Natural killer cell (primary cell): ENCODE measurements around the gene LDLRAD4. TPM values are rescaled to one million over a fixed set of nuclear protein-coding genes. Genes with fewer than 3 reads are reported as not detected.
A peak's percentile ranks its signal among the peaks of the same experiment; 100 is the strongest.

Experiments
- ATAC-seq, 3 donors: fragments of 150-1000 bp in 2 of 3; fragments of 200-7000 bp in 1 of 3; cut with Tn5 transposase; 1 replicate in 1 of 3; 2 replicates in 2 of 3; pipeline ENCODE4 v1.10.0; 2021; ENCODE audit warnings: mild to moderate bottlenecking in 2 of 3, moderate library complexity in 2 of 3
- DNase-seq, 2 donors: peaks; one replicate each; pipeline versions ENCODE4 v3.0.0 to v3.0.0-alpha.2; 2013 to 2021; ENCODE audit warnings: mixed read lengths in 1 of 2
- H3K27ac ChIP-seq: one replicate; pipeline ENCODE4 v1.5.1; 2013; ENCODE audit warnings: mild to moderate bottlenecking, low read length
- H3K27me3 ChIP-seq: one replicate; pipeline ENCODE4 v1.6.1; 2013; ENCODE audit warnings: low read length; ENCODE audit not compliant: control insufficient read depth, insufficient read depth
- H3K36me3 ChIP-seq: one replicate; pipeline ENCODE4 v1.6.1; 2013; ENCODE audit warnings: low read length; ENCODE audit not compliant: control insufficient read depth, insufficient read depth
- H3K4me1 ChIP-seq: one replicate; pipeline ENCODE4 v1.6.1; 2013; ENCODE audit warnings: low read length; ENCODE audit not compliant: control insufficient read depth, insufficient read depth
- H3K4me3 ChIP-seq: one replicate; pipeline ENCODE4 v1.5.1; 2013; ENCODE audit warnings: low read length
- H3K9me3 ChIP-seq: one replicate; pipeline ENCODE4 v1.6.1; 2013; ENCODE audit warnings: low read length; ENCODE audit not compliant: control insufficient read depth, insufficient read depth
- H3K27ac Mint-ChIP-seq, 2 donors: one replicate each; pipeline ENCODE4 v1.8.0; 2022; ENCODE audit warnings: mild to moderate bottlenecking in 2 of 2, mixed read lengths in 2 of 2, moderate library complexity in 1 of 2
- H3K27me3 Mint-ChIP-seq, 2 donors: one replicate each; pipeline ENCODE4 v1.8.0; 2022; ENCODE audit warnings: low read depth in 2 of 2, mixed read lengths in 2 of 2
- H3K36me3 Mint-ChIP-seq: one replicate; pipeline ENCODE4 v1.8.0; 2022; ENCODE audit warnings: mixed read lengths
- H3K4me1 Mint-ChIP-seq, 2 donors: one replicate each; pipeline ENCODE4 v1.8.0; 2022; ENCODE audit warnings: mixed read lengths in 2 of 2
- H3K4me3 Mint-ChIP-seq: one replicate; pipeline ENCODE4 v1.8.0; 2022; ENCODE audit warnings: mild to moderate bottlenecking, moderate library complexity, mixed read lengths
- H3K9me3 Mint-ChIP-seq, 2 donors: one replicate each; pipeline ENCODE4 v1.8.0; 2022; ENCODE audit warnings: mixed read lengths in 2 of 2
- CTCF ChIP-seq: fragments of 200-600 bp; IDR thresholded peaks from one replicate; pipeline ENCODE4 v1.8.0; 2022; ENCODE audit warnings: antibody characterized with exemption
- WGBS: methylation state at CpG from one replicate; pipeline ENCODE4 v1.1.7; 2013; ENCODE audit warnings: missing lambda C conversion rate; ENCODE audit not compliant: insufficient coverage; 5-methylcytosine and 5-hydroxymethylcytosine counted together
- intact Hi-C: fragments of 100-400 bp; cut with micrococcal nuclease; formaldehyde crosslinking; loops from one replicate; pipeline ENCODE4 v1.14.2; 2022
- total RNA-seq, 4 donors: library from RNA; stranded (reverse); fragments of 120-200 nt in 1 of 4; gene quantifications; one replicate each; pipeline versions ENCODE4 v1.2.3 to v1.2.4, GENCODE V29; 2013 to 2022

Gene LDLRAD4
- total RNA-seq, 3 donors from 2014 or later (not counting 1 experiment from before 2014, with no cell fraction given) = 24.0 to 36.3 (median 29.2) TPM

- Mint-ChIP-seq H3K27me3 (no peaks in the 10 kb centered on the region), H3K27ac (no peak overlapping the region), H3K4me1 (peaks cover 23 to 48% of the 10 kb centered on the region in 2 donors), H3K36me3 (no peaks in the 10 kb centered on the region), H3K9me3 (no peaks in the 10 kb centered on the region), H3K4me3 (no peak overlapping the region)
- intact Hi-C loops = no loop called here
- Histone ChIP-seq H3K27me3 (no peaks in the 10 kb centered on the region), H3K4me3 (no peak overlapping the region), H3K9me3 (no peaks in the 10 kb centered on the region), H3K4me1 (peaks cover 17% of the 10 kb centered on the region), H3K27ac (no peak overlapping the region), H3K36me3 (no peaks in the 10 kb centered on the region)
- no peak for TF ChIP-seq CTCF
- no peak for DNase-seq
- WGBS = 91% methylated on average over 1 of the region's 1 CpG
- no peak for ATAC-seq
Measured at GRCh38 chr18:13587001-13587400, 368.4 kb downstream of the LDLRAD4 start.

- 98% methylated on average over 3 of the region's 3 CpGs for WGBS
- Histone ChIP-seq H3K4me3 (no peak overlapping the region), H3K9me3 (no peaks in the 10 kb centered on the region), H3K36me3 (no peaks in the 10 kb centered on the region), H3K27me3 (no peaks in the 10 kb centered on the region), H3K4me1 (peaks cover 17% of the 10 kb centered on the region), H3K27ac (no peak overlapping the region)
- Mint-ChIP-seq H3K27me3 (no peaks in the 10 kb centered on the region), H3K36me3 (no peaks in the 10 kb centered on the region), H3K4me1 (peaks cover 27 to 50% of the 10 kb centered on the region in 2 donors), H3K9me3 (no peaks in the 10 kb centered on the region), H3K27ac (no peak overlapping the region), H3K4me3 (no peak overlapping the region)
- TF ChIP-seq CTCF = no peak
- no peak for DNase-seq
- no peak for ATAC-seq
- intact Hi-C loops = no loop called here
Measured at GRCh38 chr18:13587477-13587876, 368.9 kb downstream of the LDLRAD4 start.

DNA sequence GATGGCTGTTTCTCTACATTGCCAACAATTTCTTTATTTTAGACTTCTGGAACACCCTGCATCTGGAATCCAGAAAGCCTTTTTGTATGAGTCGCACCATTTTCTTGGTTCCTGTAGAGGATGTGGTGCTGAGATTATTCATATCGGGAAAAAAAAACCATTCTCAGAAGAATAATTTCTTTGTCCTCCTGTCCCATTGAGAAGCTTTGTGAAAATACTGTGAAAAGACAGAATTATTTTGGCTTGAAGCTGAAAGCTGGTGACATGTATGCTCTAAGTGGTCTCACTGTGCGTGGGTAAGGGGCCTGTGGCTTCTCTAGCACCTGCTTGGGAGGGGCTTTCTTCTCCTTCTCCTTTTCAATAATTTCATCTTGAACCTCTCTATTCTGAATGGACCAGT is 369.4 kb downstream of the LDLRAD4 start:
- Mint-ChIP-seq H3K4me3 (no peak overlapping the region), H3K4me1 (peaks cover 27 to 50% of the 10 kb centered on the region in 2 donors), H3K36me3 (no peaks in the 10 kb centered on the region), H3K9me3 (no peaks in the 10 kb centered on the region), H3K27me3 (no peaks in the 10 kb centered on the region), H3K27ac (no peak overlapping the region)
- H3K9me3 ChIP-seq = no peaks in the 10 kb centered on the region
- peaks cover 17% of the 10 kb centered on the region for H3K4me1 ChIP-seq
- no peaks in the 10 kb centered on the region for H3K27me3 ChIP-seq
- intact Hi-C loops = no loop called here
- H3K4me3 ChIP-seq = no peak overlapping the region
- no CpG with 5 or more reads among the region's 3 CpGs for WGBS
- DNase-seq = no peak
- H3K27ac ChIP-seq = no peak overlapping the region
- TF ChIP-seq CTCF = no peak
- no peak for ATAC-seq
- H3K36me3 ChIP-seq = no peaks in the 10 kb centered on the region

DNA sequence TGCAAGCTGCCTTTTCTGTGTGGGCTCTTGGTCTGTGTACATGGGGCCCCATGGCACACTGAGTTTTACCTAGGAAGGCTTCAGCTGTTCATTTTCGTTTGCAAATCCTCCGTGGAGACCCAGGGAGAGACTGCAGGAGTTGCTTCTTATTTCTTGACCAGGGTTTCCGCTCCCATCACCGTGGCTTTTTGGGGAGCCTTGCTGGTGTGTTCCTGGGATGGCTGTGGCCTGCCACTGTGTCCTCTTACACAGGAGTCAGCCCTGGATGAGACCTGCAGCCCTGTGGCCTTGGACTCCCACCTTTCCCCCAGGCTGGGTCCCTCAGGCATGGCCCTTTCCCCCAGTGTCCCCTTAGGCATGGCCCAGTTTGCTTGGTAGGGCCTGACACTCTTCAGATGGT is 370.8 kb downstream of the LDLRAD4 start:
- H3K36me3 Mint-ChIP-seq = no peaks in the 10 kb centered on the region
- Histone ChIP-seq H3K27ac (no peak overlapping the region), H3K27me3 (no peaks in the 10 kb centered on the region), H3K36me3 (no peaks in the 10 kb centered on the region), H3K4me1 (peaks cover 12% of the 10 kb centered on the region), H3K9me3 (no peaks in the 10 kb centered on the region), H3K4me3 (no peak overlapping the region)
- WGBS = 93% methylated on average over 4 of the region's 4 CpGs
- intact Hi-C loops = no loop called here
- TF ChIP-seq CTCF = no peak
- H3K27ac Mint-ChIP-seq = peak overlapping the region in 1 of 2 donors; percentile 43
- H3K4me3 Mint-ChIP-seq = no peak overlapping the region
- peaks cover 34 to 46% of the 10 kb centered on the region in 2 donors for H3K4me1 Mint-ChIP-seq
- no peaks in the 10 kb centered on the region for H3K27me3 Mint-ChIP-seq
- ATAC-seq = no peak
- H3K9me3 Mint-ChIP-seq = no peaks in the 10 kb centered on the region
- no peak for DNase-seq
